HL-60 (cell line): ENCODE results near the gene RB1.

Source experiments
- DNase-seq, 2 experiments: peaks; one replicate each; pipeline ENCODE4 v3.0.0-alpha.2; 2010 to 2020; ENCODE audit warnings: low read depth in 1 of 2, low spot score in 1 of 2
- H3K27ac ChIP-seq: fragments of 250-450 bp; sonication (Bioruptor Pico); replicated peaks from 2 replicates; pipeline ENCODE4 v1.5.1; 2020; ENCODE audit warnings: mild to moderate bottlenecking, moderate library complexity
- H3K27me3 ChIP-seq: fragments of 250-450 bp; sonication (Bioruptor Pico); 2 replicates; pipeline ENCODE4 v1.5.1; 2021; ENCODE audit warnings: mild to moderate bottlenecking, moderate library complexity; ENCODE audit not compliant: insufficient read depth, poor library complexity, severe bottlenecking
- H3K4me3 ChIP-seq: replicated peaks from 2 replicates; pipeline ENCODE4 v1.5.1; 2011; ENCODE audit warnings: mild to moderate bottlenecking, control low read depth, low read length; ENCODE audit not compliant: insufficient read depth
- CTCF ChIP-seq: IDR thresholded peaks from one replicate; pipeline ENCODE4 v1.5.1; 2011; ENCODE audit warnings: low read length, control low read depth, inconsistent platforms; ENCODE audit not compliant: insufficient read depth
- GABPA ChIP-seq: IDR thresholded peaks from 2 replicates; pipeline ENCODE4 v1.6.1; 2012; ENCODE audit warnings: low read depth
- POLR2AphosphoS5 ChIP-seq: IDR thresholded peaks from 2 replicates; pipeline ENCODE4 v1.6.1; 2012; ENCODE audit warnings: low read depth
- REST ChIP-seq: IDR thresholded peaks from 2 replicates; pipeline ENCODE4 v1.6.1; 2012; ENCODE audit warnings: low read depth; ENCODE audit not compliant: insufficient replicate concordance
- SPI1 ChIP-seq: IDR thresholded peaks from 2 replicates; pipeline ENCODE4 v1.6.1; 2012; ENCODE audit warnings: low read depth, mild to moderate bottlenecking, borderline replicate concordance

RB1 gene

GRCh38 chr13:48477191-48477855, 173.8 kb downstream of the RB1 start:
- Histone ChIP-seq H3K4me3 (no peak overlapping the region), H3K27ac (no peak overlapping the region), H3K27me3 (no peaks in the 10 kb centered on the region)
- no peak for DNase-seq
- no peak for TF ChIP-seq GABPA
- no peak for TF ChIP-seq POLR2AphosphoS5
- TF ChIP-seq CTCF: no peak
- no peak for TF ChIP-seq REST
- no peak for TF ChIP-seq SPI1

GRCh38 chr13:48478391-48478790, 174.8 kb downstream of the RB1 start:
- DNase-seq: no peak
- TF ChIP-seq POLR2AphosphoS5 (no peak), CTCF (no peak), REST (no peak), SPI1 (no peak), GABPA (no peak)
- Histone ChIP-seq H3K27me3 (no peaks in the 10 kb centered on the region), H3K4me3 (no peak overlapping the region), H3K27ac (no peak overlapping the region)

- no peak for DNase-seq
- TF ChIP-seq REST (no peak), SPI1 (no peak), GABPA (no peak), CTCF (no peak), POLR2AphosphoS5 (no peak)
- no peaks in the 10 kb centered on the region for H3K27me3 ChIP-seq
- no peak overlapping the region for H3K4me3 ChIP-seq
- no peak overlapping the region for H3K27ac ChIP-seq
Measured at GRCh38 chr13:48483575-48483974, 180.0 kb downstream of the RB1 start.
